Memory B cell (primary cell): ENCODE results near the gene PWP2.
"Not testable (repeated sequence)": the region's sequence is repeated elsewhere in the genome, so short reads cannot be mapped to it uniquely, and the experiment has no call there.

ENCODE experiments used
- ATAC-seq: fragments of 150-1000 bp; cut with Tn5 transposase; 2 replicates; pipeline ENCODE4 v1.10.0; 2021; ENCODE audit warnings: low read depth, mild to moderate bottlenecking, moderate library complexity
- DNase-seq, 2 donors: peaks; one replicate each; pipeline ENCODE4 v3.0.0; 2022; ENCODE audit warnings: low spot score in 2 of 2
- H3K27ac Mint-ChIP-seq: one replicate; pipeline ENCODE4 v1.8.0; 2022; ENCODE audit warnings: mild to moderate bottlenecking, moderate library complexity, mixed read lengths
- H3K27me3 Mint-ChIP-seq: one replicate; pipeline ENCODE4 v1.8.0; 2022; ENCODE audit warnings: mixed read lengths
- H3K36me3 Mint-ChIP-seq: one replicate; pipeline ENCODE4 v1.8.0; 2022; ENCODE audit warnings: mild to moderate bottlenecking, mixed read lengths
- H3K4me1 Mint-ChIP-seq: one replicate; pipeline ENCODE4 v1.8.0; 2022; ENCODE audit warnings: mixed read lengths
- H3K4me3 Mint-ChIP-seq: one replicate; pipeline ENCODE4 v1.8.0; 2022; ENCODE audit warnings: mild to moderate bottlenecking, moderate library complexity, mixed read lengths
- H3K9me3 Mint-ChIP-seq: one replicate; pipeline ENCODE4 v1.8.0; 2022; ENCODE audit warnings: mixed read lengths

The PWP2 gene

GRCh38 chr21:44157439-44158081, 50.4 kb downstream of the PWP2 start:
- not testable (repeated sequence) for H3K36me3 Mint-ChIP-seq, H3K9me3 Mint-ChIP-seq, H3K4me3 Mint-ChIP-seq, H3K4me1 Mint-ChIP-seq, DNase-seq, H3K27me3 Mint-ChIP-seq
- peak overlapping the region; percentile 86 for H3K27ac Mint-ChIP-seq
- peak; percentile 17 for ATAC-seq

- not testable (repeated sequence) for H3K4me3 Mint-ChIP-seq, DNase-seq, H3K27me3 Mint-ChIP-seq, H3K4me1 Mint-ChIP-seq, H3K36me3 Mint-ChIP-seq, ATAC-seq, H3K27ac Mint-ChIP-seq, H3K9me3 Mint-ChIP-seq
Measured at GRCh38 chr21:44158082-44158468, 50.9 kb downstream of the PWP2 start.

- not testable (repeated sequence) for H3K9me3 Mint-ChIP-seq, H3K27me3 Mint-ChIP-seq, H3K27ac Mint-ChIP-seq, DNase-seq, H3K4me1 Mint-ChIP-seq, H3K4me3 Mint-ChIP-seq, H3K36me3 Mint-ChIP-seq
- ATAC-seq: peak; percentile 49
Measured at GRCh38 chr21:44159349-44160297, 52.4 kb downstream of the PWP2 start.

- H3K27ac Mint-ChIP-seq, DNase-seq, H3K4me3 Mint-ChIP-seq, H3K36me3 Mint-ChIP-seq, H3K9me3 Mint-ChIP-seq, ATAC-seq, H3K27me3 Mint-ChIP-seq, H3K4me1 Mint-ChIP-seq: not testable (repeated sequence)
Measured at GRCh38 chr21:44160298-44160672, 53.1 kb downstream of the PWP2 start.

GRCh38 chr21:44160821-44161220, 53.6 kb downstream of the PWP2 start:
- not testable (repeated sequence) for H3K9me3 Mint-ChIP-seq, H3K27me3 Mint-ChIP-seq, H3K4me3 Mint-ChIP-seq, DNase-seq, H3K27ac Mint-ChIP-seq, H3K4me1 Mint-ChIP-seq, ATAC-seq, H3K36me3 Mint-ChIP-seq

- H3K27me3 Mint-ChIP-seq, H3K4me3 Mint-ChIP-seq, DNase-seq, ATAC-seq, H3K36me3 Mint-ChIP-seq, H3K9me3 Mint-ChIP-seq, H3K27ac Mint-ChIP-seq, H3K4me1 Mint-ChIP-seq: not testable (repeated sequence)
Measured at GRCh38 chr21:44163167-44163653, 56.0 kb downstream of the PWP2 start.

GRCh38 chr21:44165933-44166332, 58.7 kb downstream of the PWP2 start:
- H3K27me3 Mint-ChIP-seq, H3K4me1 Mint-ChIP-seq: not testable (repeated sequence)

GRCh38 chr21:44167527-44167926, 60.3 kb downstream of the PWP2 start:
- ATAC-seq, H3K4me3 Mint-ChIP-seq, H3K27me3 Mint-ChIP-seq: not testable (repeated sequence)

More at GRCh38 chr21:44165933-44166332, 58.7 kb downstream of the PWP2 start:
- DNase-seq, H3K9me3 Mint-ChIP-seq, H3K36me3 Mint-ChIP-seq, ATAC-seq, H3K27ac Mint-ChIP-seq, H3K4me3 Mint-ChIP-seq: not testable (repeated sequence)

GRCh38 chr21:44170326-44170725, 63.1 kb downstream of the PWP2 start:
- H3K27ac Mint-ChIP-seq, H3K4me1 Mint-ChIP-seq, H3K4me3 Mint-ChIP-seq, H3K36me3 Mint-ChIP-seq, ATAC-seq, H3K27me3 Mint-ChIP-seq, H3K9me3 Mint-ChIP-seq, DNase-seq: not testable (repeated sequence)

More at GRCh38 chr21:44167527-44167926, 60.3 kb downstream of the PWP2 start:
- DNase-seq, H3K36me3 Mint-ChIP-seq, H3K9me3 Mint-ChIP-seq, H3K27ac Mint-ChIP-seq, H3K4me1 Mint-ChIP-seq: not testable (repeated sequence)

GRCh38 chr21:44170863-44171262, 63.7 kb downstream of the PWP2 start:
- H3K4me1 Mint-ChIP-seq, H3K27me3 Mint-ChIP-seq, H3K4me3 Mint-ChIP-seq, ATAC-seq, H3K9me3 Mint-ChIP-seq, H3K36me3 Mint-ChIP-seq, DNase-seq, H3K27ac Mint-ChIP-seq: not testable (repeated sequence)

- H3K36me3 Mint-ChIP-seq, DNase-seq, H3K9me3 Mint-ChIP-seq, H3K4me3 Mint-ChIP-seq, ATAC-seq, H3K27ac Mint-ChIP-seq, H3K27me3 Mint-ChIP-seq, H3K4me1 Mint-ChIP-seq: not testable (repeated sequence)
Measured at GRCh38 chr21:44171962-44172572, 64.9 kb downstream of the PWP2 start.

GRCh38 chr21:44172741-44173140, 65.5 kb downstream of the PWP2 start:
- H3K27me3 Mint-ChIP-seq, DNase-seq, H3K4me1 Mint-ChIP-seq, H3K27ac Mint-ChIP-seq, H3K9me3 Mint-ChIP-seq, H3K36me3 Mint-ChIP-seq, H3K4me3 Mint-ChIP-seq, ATAC-seq: not testable (repeated sequence)

- ATAC-seq: peak; percentile 90
- not testable (repeated sequence) for H3K4me3 Mint-ChIP-seq, H3K4me1 Mint-ChIP-seq, H3K27ac Mint-ChIP-seq, H3K36me3 Mint-ChIP-seq, H3K9me3 Mint-ChIP-seq, H3K27me3 Mint-ChIP-seq
- peak in 1 of 2 donors; percentile 46 for DNase-seq
Measured at GRCh38 chr21:44175189-44175588, 68.0 kb downstream of the PWP2 start.

GRCh38 chr21:44176127-44176526, 68.9 kb downstream of the PWP2 start:
- not testable (repeated sequence) for H3K9me3 Mint-ChIP-seq, H3K27ac Mint-ChIP-seq, H3K4me3 Mint-ChIP-seq, DNase-seq, H3K36me3 Mint-ChIP-seq, H3K4me1 Mint-ChIP-seq, H3K27me3 Mint-ChIP-seq, ATAC-seq
